Endodermal cell (in vitro differentiated cells): ENCODE results near the gene VWA5B2. TPM values are rescaled to one million over a fixed set of nuclear protein-coding genes. Genes with fewer than 3 reads are reported as not detected.

Experiments used
- DNase-seq: peaks from one replicate; pipeline ENCODE4 v3.0.0-alpha.2; 2017
- H3K27ac ChIP-seq: 2 replicates; pipeline ENCODE4 v1.5.1; 2013; ENCODE audit warnings: mild to moderate bottlenecking, low read depth, low read length, moderate library complexity
- H3K27me3 ChIP-seq: 2 replicates; pipeline ENCODE4 v1.6.1; 2013; ENCODE audit warnings: mild to moderate bottlenecking, low read length, moderate library complexity; ENCODE audit not compliant: insufficient read depth, control insufficient read depth, poor library complexity, severe bottlenecking
- H3K36me3 ChIP-seq: 2 replicates; pipeline ENCODE4 v1.7.0; 2013; ENCODE audit warnings: mild to moderate bottlenecking, low read length, moderate library complexity; ENCODE audit not compliant: control insufficient read depth, insufficient read depth
- H3K4me1 ChIP-seq: one replicate; pipeline ENCODE4 v1.7.0; 2013; ENCODE audit warnings: low read length; ENCODE audit not compliant: control insufficient read depth, insufficient read depth
- H3K4me3 ChIP-seq: 2 replicates; pipeline ENCODE4 v1.5.1; 2013; ENCODE audit warnings: mild to moderate bottlenecking, low read length, moderate library complexity
- H3K9ac ChIP-seq: 2 replicates; pipeline ENCODE4 v1.6.1; 2013; ENCODE audit warnings: mild to moderate bottlenecking, low read length, moderate library complexity; ENCODE audit not compliant: poor library complexity, severe bottlenecking; ENCODE audit errors: extremely low read depth
- H3K9me3 ChIP-seq: 2 replicates; pipeline ENCODE4 v1.6.1; 2013; ENCODE audit warnings: mild to moderate bottlenecking, low read length, moderate library complexity; ENCODE audit not compliant: control insufficient read depth
- H3K27ac Mint-ChIP-seq: 2 replicates; pipeline ENCODE4 v1.8.0; 2020; ENCODE audit warnings: mixed read lengths
- H3K27me3 Mint-ChIP-seq: 2 replicates; pipeline ENCODE4 v1.8.0; 2021; ENCODE audit warnings: mild to moderate bottlenecking, mixed read lengths; ENCODE audit not compliant: insufficient read depth
- H3K36me3 Mint-ChIP-seq: 2 replicates; pipeline ENCODE4 v1.8.0; 2020; ENCODE audit warnings: low read depth, mixed read lengths
- H3K4me1 Mint-ChIP-seq: 2 replicates; pipeline ENCODE4 v1.8.0; 2020; ENCODE audit warnings: mixed read lengths
- H3K4me3 Mint-ChIP-seq: 2 replicates; pipeline ENCODE4 v1.8.0; 2020; ENCODE audit warnings: mild to moderate bottlenecking, moderate library complexity, mixed read lengths
- H3K9me3 Mint-ChIP-seq: 2 replicates; pipeline ENCODE4 v1.8.0; 2020; ENCODE audit warnings: mild to moderate bottlenecking, mixed read lengths
- CTCF ChIP-seq: fragments of 200-600 bp; sonication (generic); conservative IDR thresholded peaks from 2 replicates; pipeline ENCODE4 v1.5.0; 2021; ENCODE audit warnings: antibody characterized with exemption, mild to moderate bottlenecking
- WGBS, 2 experiments: methylation state at CpG; one replicate each; pipeline versions ENCODE4 v1.1.5 to v1.1.7; 2013; ENCODE audit warnings: missing lambda C conversion rate in 2 of 2, mixed read lengths in 1 of 2; ENCODE audit not compliant: insufficient coverage in 1 of 2, insufficient read length in 1 of 2; 5-methylcytosine and 5-hydroxymethylcytosine counted together
- total RNA-seq, 2 donors: library from RNA; stranded (reverse); fragmentation: NEBNext Ultra II Directional in 1 of 2; extraction: Animal tissue kit (Norgen Biotek cat#: 25700) in 1 of 2; gene quantifications; 2 replicates in 1 of 2; 3 replicates in 1 of 2; pipeline ENCODE4 v1.2.1, GENCODE V29; 2021

The VWA5B2 gene
- total RNA-seq, 2 donors from 2014 or later, result 0.62 to 0.97 TPM

- DNase-seq, result no peak
- Mint-ChIP-seq H3K36me3 (no peaks in the 10 kb centered on the region), H3K4me1 (peaks cover 9% of the 10 kb centered on the region), H3K9me3 (no peaks in the 10 kb centered on the region), H3K27ac (no peak overlapping the region), H3K27me3 (peaks cover 77% of the 10 kb centered on the region), H3K4me3 (no peak overlapping the region)
- Histone ChIP-seq H3K36me3 (no peaks in the 10 kb centered on the region), H3K9ac (no peak overlapping the region), H3K4me1 (peaks cover 3% of the 10 kb centered on the region), H3K9me3 (no peaks in the 10 kb centered on the region), H3K4me3 (no peak overlapping the region), H3K27me3 (peaks cover 78% of the 10 kb centered on the region), H3K27ac (no peak overlapping the region)
- WGBS, 2 experiments, result 88 to 95% methylated on average over 11 to 23 of the region's 23 CpGs
- TF ChIP-seq CTCF, result no peak
Observed at GRCh38 chr3:184233127-184233843, 3.9 kb downstream of the VWA5B2 start.

GRCh38 chr3:184234224-184234623 is 4.8 kb downstream of the VWA5B2 start:
- Mint-ChIP-seq H3K4me1 (peaks cover 9% of the 10 kb centered on the region), H3K27me3 (peaks cover 73% of the 10 kb centered on the region), H3K9me3 (no peaks in the 10 kb centered on the region), H3K36me3 (no peaks in the 10 kb centered on the region), H3K4me3 (no peak overlapping the region), H3K27ac (no peak overlapping the region)
- peaks cover 69% of the 10 kb centered on the region for H3K27me3 ChIP-seq
- 73% methylated on average over 4 of the region's 4 CpGs; no CpG with 5 or more reads in 1 of the 2 experiments for WGBS, 2 experiments
- no peak for TF ChIP-seq CTCF
- H3K4me3 ChIP-seq, result no peak overlapping the region
- H3K36me3 ChIP-seq, result no peaks in the 10 kb centered on the region
- DNase-seq, result no peak
- H3K4me1 ChIP-seq, result peaks cover 3% of the 10 kb centered on the region
- H3K9ac ChIP-seq, result no peak overlapping the region
- no peak overlapping the region for H3K27ac ChIP-seq
- no peaks in the 10 kb centered on the region for H3K9me3 ChIP-seq

- Mint-ChIP-seq H3K4me3 (no peak overlapping the region), H3K4me1 (peaks cover 9% of the 10 kb centered on the region), H3K27ac (no peak overlapping the region), H3K9me3 (no peaks in the 10 kb centered on the region), H3K36me3 (no peaks in the 10 kb centered on the region), H3K27me3 (peaks cover 71% of the 10 kb centered on the region)
- Histone ChIP-seq H3K27ac (no peak overlapping the region), H3K27me3 (peaks cover 66% of the 10 kb centered on the region), H3K9ac (no peak overlapping the region), H3K9me3 (no peaks in the 10 kb centered on the region), H3K4me3 (no peak overlapping the region), H3K36me3 (no peaks in the 10 kb centered on the region), H3K4me1 (peaks cover 3% of the 10 kb centered on the region)
- no peak for TF ChIP-seq CTCF
- peak; percentile 33 for DNase-seq
- WGBS, 2 experiments, result 87 to 92% methylated on average over 14 to 19 of the region's 19 CpGs
Observed at GRCh38 chr3:184234671-184235380, 5.4 kb downstream of the VWA5B2 start.
